HUES64 (cell line): ENCODE measurements around the gene MYO3B.

Source experiments
- H3K27ac ChIP-seq: 2 replicates; pipeline ENCODE4 v1.7.0; 2013; ENCODE audit warnings: low read depth, low read length, inconsistent platforms
- H3K27me3 ChIP-seq: 2 replicates; pipeline ENCODE4 v1.6.1; 2013; ENCODE audit warnings: mild to moderate bottlenecking, low read length; ENCODE audit not compliant: insufficient read depth
- H3K36me3 ChIP-seq: 2 replicates; pipeline ENCODE4 v1.6.1; 2013; ENCODE audit warnings: mild to moderate bottlenecking, low read length; ENCODE audit not compliant: insufficient read depth
- H3K4me1 ChIP-seq: 2 replicates; pipeline ENCODE4 v1.6.1; 2013; ENCODE audit warnings: mild to moderate bottlenecking, low read length, moderate library complexity; ENCODE audit not compliant: insufficient read depth
- H3K4me3 ChIP-seq: 2 replicates; pipeline ENCODE4 v1.5.1; 2013; ENCODE audit warnings: mild to moderate bottlenecking, low read length, moderate library complexity
- H3K9ac ChIP-seq: 2 replicates; pipeline ENCODE4 v1.6.1; 2013; ENCODE audit warnings: mild to moderate bottlenecking, low read depth, low read length
- H3K9me3 ChIP-seq: 2 replicates; pipeline ENCODE4 v1.6.1; 2013; ENCODE audit warnings: low read depth, low read length; ENCODE audit not compliant: insufficient read depth
- WGBS: fragments of 150-250, 120-280 bp; methylation state at CpG from one replicate; pipeline ENCODE4 v1.1.7; 2013; ENCODE audit warnings: missing lambda C conversion rate; 5-methylcytosine and 5-hydroxymethylcytosine counted together

The MYO3B gene

DNA sequence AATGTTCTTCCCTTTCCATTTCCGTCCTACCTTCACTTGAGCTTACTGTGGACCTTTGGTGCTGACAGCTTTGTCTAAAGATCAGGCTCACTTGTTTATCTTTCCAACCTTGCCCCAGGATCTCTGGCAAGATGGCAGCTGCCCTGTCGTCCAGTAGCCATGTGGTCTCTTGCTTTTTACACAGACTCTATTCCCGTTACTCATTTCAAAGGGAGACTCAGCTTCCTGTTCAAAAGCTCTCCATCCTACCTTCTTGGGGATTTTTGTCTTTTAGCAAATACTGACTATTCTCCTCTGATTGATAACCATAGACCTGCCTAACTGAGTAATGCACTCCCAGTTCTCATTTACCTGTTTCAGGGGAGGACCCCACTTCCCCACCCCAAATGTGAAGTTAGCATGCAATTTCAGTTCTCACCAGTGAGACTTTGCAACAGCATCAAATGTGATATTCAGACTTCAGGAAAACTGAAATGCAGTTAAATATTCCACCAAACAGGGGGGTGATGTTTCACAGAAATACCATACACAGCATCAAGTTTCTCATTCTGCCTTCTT is 184.4 kb downstream of the MYO3B start:
- 84% methylated on average over 3 of the region's 3 CpGs for WGBS
- H3K4me1 ChIP-seq = peaks cover 51% of the 10 kb centered on the region
- no peak overlapping the region for H3K4me3 ChIP-seq
- no peaks in the 10 kb centered on the region for H3K27me3 ChIP-seq
- no peaks in the 10 kb centered on the region for H3K9me3 ChIP-seq
- H3K27ac ChIP-seq = no peak overlapping the region
- no peaks in the 10 kb centered on the region for H3K36me3 ChIP-seq
- H3K9ac ChIP-seq = no peak overlapping the region

DNA sequence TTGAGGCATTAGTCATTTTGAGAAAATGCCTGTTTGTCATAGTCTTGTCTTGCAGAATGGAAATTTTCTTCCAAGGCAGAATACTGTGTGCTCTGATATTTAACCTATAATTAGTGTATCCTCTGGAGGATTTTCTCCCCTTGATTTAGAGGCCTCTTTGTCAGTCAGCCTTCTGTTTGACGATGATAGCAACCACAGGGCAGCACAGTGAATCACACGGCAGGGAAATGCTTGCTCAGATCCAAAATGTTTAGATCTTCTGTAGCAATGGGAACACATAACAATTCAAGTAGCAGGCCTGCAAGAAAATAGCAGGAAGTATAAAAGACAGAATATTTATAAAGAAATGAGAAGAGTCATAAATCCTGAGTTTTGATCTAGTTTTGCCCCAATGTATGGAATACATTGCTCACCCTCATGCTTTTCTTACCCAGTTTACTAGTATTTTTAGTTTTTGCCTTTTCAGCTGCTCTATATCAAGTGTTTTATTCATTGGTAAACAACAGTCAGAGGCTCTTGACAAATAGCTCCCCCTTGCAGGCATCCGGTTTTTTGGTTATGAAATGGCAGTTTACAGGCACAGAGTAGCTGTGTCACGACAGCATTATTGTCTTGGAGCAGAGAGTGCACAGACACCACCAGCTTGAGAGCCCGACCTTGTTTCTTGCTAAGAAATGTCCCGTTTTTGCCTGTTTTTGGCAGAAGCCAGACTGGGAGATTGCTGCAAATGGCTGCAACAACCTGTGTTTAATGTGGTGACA is 185.1 kb downstream of the MYO3B start:
- Histone ChIP-seq H3K9me3 (no peaks in the 10 kb centered on the region), H3K27me3 (no peaks in the 10 kb centered on the region), H3K4me1 (peaks cover 58% of the 10 kb centered on the region), H3K36me3 (no peaks in the 10 kb centered on the region), H3K9ac (no peak overlapping the region), H3K4me3 (no peak overlapping the region), H3K27ac (no peak overlapping the region)
- WGBS = 77% methylated on average over 6 of the region's 6 CpGs

- 78% methylated on average over 6 of the region's 6 CpGs for WGBS
Measured at GRCh38 chr2:170365003-170365402, 187.1 kb downstream of the MYO3B start.

GRCh38 chr2:170365686-170366085 is 187.7 kb downstream of the MYO3B start:
- no peak overlapping the region for H3K9ac ChIP-seq
- H3K4me3 ChIP-seq = no peak overlapping the region
- H3K27ac ChIP-seq = no peak overlapping the region
- no peaks in the 10 kb centered on the region for H3K27me3 ChIP-seq
- no peaks in the 10 kb centered on the region for H3K36me3 ChIP-seq
- no peaks in the 10 kb centered on the region for H3K9me3 ChIP-seq
- peaks cover 82% of the 10 kb centered on the region for H3K4me1 ChIP-seq
- WGBS = 75% methylated on average over 3 of the region's 3 CpGs

More at GRCh38 chr2:170365003-170365402, 187.1 kb downstream of the MYO3B start:
- Histone ChIP-seq H3K4me1 (peaks cover 77% of the 10 kb centered on the region), H3K9me3 (no peaks in the 10 kb centered on the region), H3K27me3 (no peaks in the 10 kb centered on the region), H3K36me3 (no peaks in the 10 kb centered on the region), H3K9ac (no peak overlapping the region), H3K4me3 (no peak overlapping the region), H3K27ac (no peak overlapping the region)

- 97% methylated on average over 3 of the region's 5 CpGs for WGBS
- Histone ChIP-seq H3K4me3 (no peak overlapping the region), H3K9ac (no peak overlapping the region), H3K9me3 (no peaks in the 10 kb centered on the region), H3K36me3 (no peaks in the 10 kb centered on the region), H3K27ac (no peak overlapping the region), H3K4me1 (peaks cover 72% of the 10 kb centered on the region), H3K27me3 (no peaks in the 10 kb centered on the region)
Measured at GRCh38 chr2:170368370-170368769, 190.4 kb downstream of the MYO3B start.

DNA sequence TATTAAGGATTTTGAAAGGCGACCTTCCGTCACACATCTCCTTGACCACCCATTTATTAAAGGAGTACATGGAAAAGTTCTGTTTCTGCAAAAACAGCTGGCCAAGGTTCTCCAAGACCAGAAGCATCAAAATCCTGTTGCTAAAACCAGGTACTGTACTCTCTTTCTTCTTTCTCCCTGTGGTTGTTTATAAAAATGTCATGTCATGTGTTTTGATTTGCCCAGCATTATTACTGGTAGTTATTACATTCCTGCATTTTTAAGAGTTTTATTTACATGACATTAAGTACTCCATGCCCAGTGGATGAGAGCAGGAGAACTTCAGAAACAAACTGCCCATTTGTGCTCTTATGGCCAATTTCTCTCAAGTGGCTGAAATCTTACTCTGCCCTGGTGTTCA is 191.3 kb downstream of the MYO3B start:
- 100% methylated on average over 1 of the region's 2 CpGs for WGBS
- Histone ChIP-seq H3K27ac (no peak overlapping the region), H3K4me3 (no peak overlapping the region), H3K36me3 (no peaks in the 10 kb centered on the region), H3K27me3 (0 out of 2 replicates have a peak, but pooled peaks cover 4% of the 10 kb centered on the region), H3K4me1 (peaks cover 65% of the 10 kb centered on the region), H3K9ac (no peak overlapping the region), H3K9me3 (no peaks in the 10 kb centered on the region)

- Histone ChIP-seq H3K36me3 (no peaks in the 10 kb centered on the region), H3K4me3 (peak overlapping the region; percentile 20; the same call in 1 of the 2 replicates), H3K9ac (no peak overlapping the region), H3K27me3 (0 out of 2 replicates have a peak, but pooled peaks cover 4% of the 10 kb centered on the region), H3K4me1 (peaks cover 58% of the 10 kb centered on the region), H3K27ac (peak overlapping the region; percentile 79), H3K9me3 (no peaks in the 10 kb centered on the region)
- no CpG with 5 or more reads among the region's 1 CpG for WGBS
Measured at GRCh38 chr2:170369894-170370293, 191.9 kb downstream of the MYO3B start.

DNA sequence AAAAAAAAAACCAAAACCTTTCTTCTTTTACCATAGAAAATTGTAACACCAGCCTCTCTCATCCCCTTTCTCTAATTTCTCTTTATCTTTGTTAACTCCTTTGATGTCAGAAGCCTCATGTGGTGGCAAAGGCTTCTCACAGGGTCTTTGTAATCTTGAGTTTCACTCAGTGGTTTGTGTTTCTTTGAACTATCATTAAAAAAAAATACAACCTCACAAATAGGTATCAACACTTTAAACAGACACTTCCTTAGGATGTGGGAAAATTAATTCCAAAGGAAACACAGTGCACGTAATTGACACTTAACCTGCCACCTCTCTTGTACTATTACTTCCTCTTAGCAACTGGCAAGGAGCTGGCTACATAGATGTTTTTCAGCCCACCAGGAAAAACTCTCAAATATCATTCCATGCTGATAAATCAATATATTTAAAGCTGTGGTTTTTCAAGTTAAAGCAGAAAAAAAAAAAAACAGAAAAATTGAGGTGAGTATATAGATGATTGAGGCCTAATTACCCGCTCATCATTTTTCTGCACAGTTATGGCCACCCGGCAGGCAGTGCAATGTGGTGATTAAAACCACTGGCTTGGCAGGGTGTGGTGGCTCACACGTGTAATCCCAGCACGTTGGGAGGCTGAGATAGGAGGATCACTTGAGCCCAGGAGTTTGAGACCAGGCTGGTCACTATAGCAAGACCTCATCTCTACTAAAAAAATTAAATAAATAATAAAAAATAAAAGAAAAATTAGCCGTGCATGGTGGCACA is 193.5 kb downstream of the MYO3B start:
- Histone ChIP-seq H3K4me1 (peaks cover 48% of the 10 kb centered on the region), H3K4me3 (no peak overlapping the region), H3K27ac (no peak overlapping the region), H3K9ac (no peak overlapping the region), H3K36me3 (no peaks in the 10 kb centered on the region), H3K27me3 (0 out of 2 replicates have a peak, but pooled peaks cover 4% of the 10 kb centered on the region), H3K9me3 (no peaks in the 10 kb centered on the region)
- 91% methylated on average over 6 of the region's 6 CpGs for WGBS

DNA sequence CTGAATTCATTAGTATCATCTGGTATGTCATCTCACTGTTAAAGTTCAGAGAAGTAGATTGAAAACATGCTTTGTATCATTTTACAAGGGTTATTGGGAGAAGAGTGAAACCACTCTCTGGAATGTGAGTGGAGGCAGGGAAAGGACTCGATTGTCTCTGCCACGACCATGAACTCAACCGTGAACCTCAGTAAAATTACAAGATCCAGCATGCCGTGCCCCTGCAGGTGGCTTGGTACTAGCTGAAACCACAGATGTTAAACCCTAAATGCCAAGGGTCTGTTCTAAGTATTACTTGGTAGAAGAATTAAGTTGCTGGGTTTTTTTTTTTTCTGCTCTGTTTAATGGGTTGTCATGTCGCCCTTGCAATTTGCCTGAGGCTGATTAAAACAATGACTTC is 197.2 kb downstream of the MYO3B start:
- no peaks in the 10 kb centered on the region for H3K9me3 ChIP-seq
- WGBS = 73% methylated on average over 5 of the region's 5 CpGs
- no peak overlapping the region for H3K9ac ChIP-seq
- H3K27ac ChIP-seq = no peak overlapping the region
- peaks cover 10% of the 10 kb centered on the region for H3K4me1 ChIP-seq
- H3K4me3 ChIP-seq = no peak overlapping the region
- H3K27me3 ChIP-seq = 0 out of 2 replicates have a peak, but pooled peaks cover 4% of the 10 kb centered on the region
- no peaks in the 10 kb centered on the region for H3K36me3 ChIP-seq

- 0 out of 2 replicates have a peak, but pooled peaks cover 4% of the 10 kb centered on the region for H3K27me3 ChIP-seq
- H3K9me3 ChIP-seq = no peaks in the 10 kb centered on the region
- H3K27ac ChIP-seq = no peak overlapping the region
- H3K4me3 ChIP-seq = no peak overlapping the region
- 96% methylated on average over 7 of the region's 8 CpGs for WGBS
- H3K4me1 ChIP-seq = no peaks in the 10 kb centered on the region
- no peaks in the 10 kb centered on the region for H3K36me3 ChIP-seq
- H3K9ac ChIP-seq = no peak overlapping the region
Measured at GRCh38 chr2:170377500-170378207, 199.7 kb downstream of the MYO3B start.
